GM23338 (cell line): ENCODE data around the gene CFHR1. TPM values are rescaled to one million over a fixed set of nuclear protein-coding genes. Genes with fewer than 3 reads are reported as not detected.
A peak's percentile ranks its signal among the peaks of the same experiment; 100 is the strongest.

Experiments
- ATAC-seq: fragments of 200-7000 bp; cut with Tn5 transposase; 3 replicates; pipeline ENCODE4 v1.9.1; 2020
- DNase-seq: peaks from one replicate; pipeline ENCODE4 v3.0.0-alpha.2; 2015; ENCODE audit warnings: low spot score
- H2AFZ ChIP-seq: fragments of 200-600 bp; sonication (generic); 2 replicates; pipeline ENCODE4 v1.8.0; 2016; ENCODE audit warnings: antibody characterized with exemption, mild to moderate bottlenecking, moderate library complexity
- H3F3A ChIP-seq: fragments of 200-600 bp; sonication (generic); replicated peaks from 2 replicates; pipeline ENCODE4 v1.8.0; 2017; ENCODE audit warnings: antibody characterized with exemption, mixed run types, low read depth
- H3K27ac ChIP-seq: fragments of 200-600 bp; sonication (generic); 2 replicates; pipeline ENCODE4 v1.6.1; 2016; ENCODE audit warnings: low read depth
- H3K27me3 ChIP-seq: fragments of 200-600 bp; sonication (generic); 2 replicates; pipeline ENCODE4 v1.8.0; 2016; ENCODE audit warnings: mild to moderate bottlenecking, mixed run types, moderate library complexity; ENCODE audit not compliant: insufficient read depth
- H3K36me3 ChIP-seq: fragments of 200-600 bp; sonication (generic); 2 replicates; pipeline ENCODE4 v1.8.0; 2016; ENCODE audit warnings: mild to moderate bottlenecking; ENCODE audit not compliant: insufficient read depth
- H3K4me1 ChIP-seq: fragments of 200-600 bp; sonication (generic); 2 replicates; pipeline ENCODE4 v1.8.0; 2016; ENCODE audit warnings: mild to moderate bottlenecking, moderate library complexity; ENCODE audit not compliant: insufficient read depth
- H3K4me2 ChIP-seq: fragments of 200-600 bp; sonication (generic); 2 replicates; pipeline ENCODE4 v1.7.1; 2017; ENCODE audit warnings: mixed run types
- H3K4me3 ChIP-seq: fragments of 200-600 bp; sonication (generic); 2 replicates; pipeline ENCODE4 v1.6.1; 2016; ENCODE audit warnings: mixed run types
- H3K79me2 ChIP-seq: fragments of 200-600 bp; sonication (generic); replicated peaks from 2 replicates; pipeline ENCODE4 v1.8.0; 2017; ENCODE audit warnings: mild to moderate bottlenecking; ENCODE audit not compliant: insufficient read depth
- H3K9me2 ChIP-seq: fragments of 200-600 bp; sonication (generic); 2 replicates; pipeline ENCODE4 v1.8.0; 2017; ENCODE audit not compliant: insufficient read depth
- H4K20me1 ChIP-seq: fragments of 200-600 bp; sonication (generic); replicated peaks from 2 replicates; pipeline ENCODE4 v1.8.0; 2017; ENCODE audit warnings: mild to moderate bottlenecking; ENCODE audit not compliant: insufficient read depth
- H3K27ac Mint-ChIP-seq: 2 replicates; pipeline ENCODE4 v1.8.0; 2020; ENCODE audit warnings: inconsistent platforms, mild to moderate bottlenecking, moderate library complexity, mixed read lengths
- H3K27me3 Mint-ChIP-seq: 3 replicates; pipeline ENCODE4 v1.8.0; 2022; ENCODE audit warnings: low read depth, mild to moderate bottlenecking, moderate library complexity, mixed read lengths, inconsistent platforms; ENCODE audit not compliant: insufficient read depth, poor library complexity
- H3K36me3 Mint-ChIP-seq: 3 replicates; pipeline ENCODE4 v1.8.0; 2021; ENCODE audit warnings: low read depth, mild to moderate bottlenecking, inconsistent platforms, moderate library complexity, mixed read lengths
- H3K4me1 Mint-ChIP-seq: 3 replicates; pipeline ENCODE4 v1.8.0; 2020; ENCODE audit warnings: mild to moderate bottlenecking, inconsistent platforms, mixed read lengths
- H3K4me3 Mint-ChIP-seq: 3 replicates; pipeline ENCODE4 v1.8.0; 2021; ENCODE audit warnings: moderate library complexity, mild to moderate bottlenecking, inconsistent platforms, mixed read lengths
- H3K9me3 Mint-ChIP-seq: 3 replicates; pipeline ENCODE4 v1.8.0; 2020; ENCODE audit warnings: moderate library complexity, mild to moderate bottlenecking, inconsistent platforms, mixed read lengths
- CREB1 ChIP-seq: fragments of 250-450 bp; sonication (Bioruptor Pico); IDR thresholded peaks from 2 replicates; pipeline ENCODE4 v1.5.0; 2020; ENCODE audit warnings: low read depth, mild to moderate bottlenecking, moderate library complexity
- CTCF ChIP-seq, 2 experiments: fragments of 200-600 bp in 1 of 2; sonication (generic) in 1 of 2; conservative IDR thresholded peaks; 2 replicates each; pipeline versions ENCODE4 v1.5.1 to v1.6.1; 2016 to 2017; ENCODE audit warnings: antibody characterized with exemption in 2 of 2, low read depth in 2 of 2, mild to moderate bottlenecking in 2 of 2, moderate library complexity in 1 of 2
- ETS1 ChIP-seq: IDR thresholded peaks from 2 replicates; pipeline ENCODE4 v1.6.1; 2016; ENCODE audit warnings: antibody characterized with exemption
- EZH2 ChIP-seq: fragments of 200-600 bp; sonication (generic); IDR thresholded peaks from one replicate; pipeline ENCODE4 v1.8.0; 2017; ENCODE audit warnings: antibody characterized with exemption, mild to moderate bottlenecking, low read depth; ENCODE audit not compliant: unreplicated experiment
- EZH2phosphoT487 ChIP-seq: fragments of 200-600 bp; sonication (generic); IDR thresholded peaks from one replicate; pipeline ENCODE4 v1.8.1; 2018; ENCODE audit warnings: antibody characterized with exemption; ENCODE audit not compliant: unreplicated experiment
- JUNB ChIP-seq: IDR thresholded peaks from one replicate; pipeline ENCODE4 v1.6.1; 2016; ENCODE audit warnings: antibody characterized with exemption; ENCODE audit not compliant: unreplicated experiment
- POLR2AphosphoS5 ChIP-seq: IDR thresholded peaks from 2 replicates; pipeline ENCODE4 v1.6.1; 2016; ENCODE audit warnings: antibody characterized with exemption, low read depth
- REST ChIP-seq: IDR thresholded peaks from one replicate; pipeline ENCODE4 v1.6.1; 2018; ENCODE audit warnings: antibody characterized with exemption; ENCODE audit not compliant: unreplicated experiment
- STAT1 ChIP-seq: IDR thresholded peaks from one replicate; pipeline ENCODE4 v1.6.1; 2016; ENCODE audit warnings: antibody characterized with exemption; ENCODE audit not compliant: unreplicated experiment
- ZNF114 ChIP-seq: fragments of 250-450 bp; sonication (Bioruptor Pico); IDR thresholded peaks from 2 replicates; pipeline ENCODE4 v1.5.0; 2020; ENCODE audit warnings: mild to moderate bottlenecking, moderate library complexity
- ZNF331 ChIP-seq: fragments of 250-450 bp; sonication (Bioruptor Pico); IDR thresholded peaks from 2 replicates; pipeline ENCODE4 v1.5.0; 2020; ENCODE audit warnings: low read depth, mild to moderate bottlenecking, moderate library complexity
- ZNF462 ChIP-seq: fragments of 250-450 bp; sonication (Bioruptor Pico); IDR thresholded peaks from 2 replicates; pipeline ENCODE4 v1.5.0; 2020; ENCODE audit warnings: mild to moderate bottlenecking, moderate library complexity
- polyA plus RNA-seq: library from polyadenylated mRNA; unstranded; fragments of >200 nt; fragmentation: Nextera tagmentation; extraction: Ambion mirVana; gene quantifications from 2 replicates; pipeline ENCODE4 v1.2.1, GENCODE V29; 2016
- total RNA-seq: library from RNA; depleted of rRNA; stranded (reverse); fragments of >200 nt; shearing (Covaris generic); gene quantifications from 2 replicates; pipeline ENCODE4 v1.2.3, GENCODE V29; 2014

Gene CFHR1
- total and polyA plus RNA-seq, 2 experiments from 2014 or later = not detected

- no peak for TF ChIP-seq CTCF (conservative IDR thresholded peaks at IDR 0.05; ENCODE audit: low read depth in 2 of 2)
Observed at GRCh38 chr1:196774175-196774574, 45.4 kb upstream of the CFHR1 start (continued).

GRCh38 chr1:196774603-196775002 lies 44.9 kb upstream of the CFHR1 start, which contains the start of gene CFHR3:
Gene CFHR3, plus strand, starts transcription at chr1:196774840. Its CDS starts 47 bp downstream, at chr1:196774887.
- Mint-ChIP-seq H3K27me3 (no peaks in the 10 kb centered on the region), H3K4me1 (no peaks in the 10 kb centered on the region), H3K4me3 (no peak within 1 kb of the TSS), H3K36me3 (no peaks in the 10 kb centered on the region), H3K9me3 (no peaks in the 10 kb centered on the region), H3K27ac (no peak within 1 kb of the TSS)
- ATAC-seq (no peak), DNase-seq (no peak)
- Histone ChIP-seq H3K27me3 (no peaks in the 10 kb centered on the region), H3K4me3 (no peak within 1 kb of the TSS), H3F3A (no peaks in the 10 kb centered on the region), H2AFZ (peak within 1 kb of the TSS; percentile 53; the same call in 1 of the 2 replicates), H3K27ac (no peak within 1 kb of the TSS), H3K9me2 (no peaks in the 10 kb centered on the region), H4K20me1 (no peaks in the 10 kb centered on the region), H3K79me2 (no peaks in the 10 kb centered on the region), H3K36me3 (no peaks in the 10 kb centered on the region), H3K4me1 (no peaks in the 10 kb centered on the region), H3K4me2 (no peak within 1 kb of the TSS)
- no peak for TF ChIP-seq ZNF331
- no peak for TF ChIP-seq REST
- no peak for TF ChIP-seq JUNB
- no peak for TF ChIP-seq ZNF114
- TF ChIP-seq POLR2AphosphoS5 = no peak
- no peak for TF ChIP-seq CREB1 (CRISPR knock-in tag)
- TF ChIP-seq ETS1 = no peak
- TF ChIP-seq STAT1 = no peak
- TF ChIP-seq EZH2 = no peak
- TF ChIP-seq ZNF462 (CRISPR knock-in tag) = no peak
- no peak for TF ChIP-seq EZH2phosphoT487
